HepG2 (cell line): Measurements from ENCODE around the gene MTFP1. TPM values are rescaled to one million over a fixed set of nuclear protein-coding genes. Genes with fewer than 3 reads are reported as not detected.

Experiments
- AGO1 ChIP-seq: fragments of 200-400 bp; formaldehyde crosslinking; IDR thresholded peaks from 2 replicates; pipeline ENCODE4 v1.6.1; 2017; ENCODE audit warnings: mild to moderate bottlenecking, low read depth, low read length, moderate library complexity; ENCODE audit not compliant: poor library complexity, severe bottlenecking
- ATM ChIP-seq: fragments of 450-650 bp; IDR thresholded peaks from 2 replicates; pipeline ENCODE4 v1.7.1; 2017; ENCODE audit warnings: mild to moderate bottlenecking, borderline replicate concordance
- DMAP1 ChIP-seq: IDR thresholded peaks from 2 replicates; pipeline ENCODE4 v1.6.1; 2016
- DNMT3B ChIP-seq: conservative IDR thresholded peaks from 2 replicates; pipeline ENCODE4 v1.6.1; 2016; ENCODE audit warnings: missing biosample characterization, control low read depth
- GABPA ChIP-seq, 2 experiments: IDR thresholded peaks; 2 replicates each; pipeline ENCODE4 v1.6.1; 2011 to 2016; ENCODE audit warnings: low read depth in 2 of 2, low read length in 1 of 2, missing biosample characterization in 1 of 2, missing genetic modification characterization in 1 of 2
- HMGXB3 ChIP-seq: sonication (generic); formaldehyde crosslinking; IDR thresholded peaks from 2 replicates; pipeline ENCODE4 v1.4.0; 2020; ENCODE audit warnings: missing genetic modification reagents, borderline replicate concordance
- MIER2 ChIP-seq: IDR thresholded peaks from 2 replicates; pipeline ENCODE4 v1.6.1; 2016; ENCODE audit warnings: missing biosample characterization, missing genetic modification reagents
- MTERF4 ChIP-seq: sonication (generic); formaldehyde crosslinking; IDR thresholded peaks from 2 replicates; pipeline ENCODE4 v1.8.0; 2023; ENCODE audit warnings: mild to moderate bottlenecking, missing genetic modification reagents
- PHF5A ChIP-seq: IDR thresholded peaks from one replicate; pipeline ENCODE4 v1.6.1; 2018; ENCODE audit warnings: low read depth, missing genetic modification reagents; ENCODE audit not compliant: unreplicated experiment
- RORA ChIP-seq: sonication (generic); formaldehyde crosslinking; IDR thresholded peaks from 2 replicates; pipeline ENCODE4 v1.5.0; 2020; ENCODE audit warnings: mild to moderate bottlenecking, missing genetic modification reagents, moderate library complexity
- SP5 ChIP-seq: IDR thresholded peaks from 2 replicates; pipeline ENCODE4 v1.6.1; 2016; ENCODE audit warnings: low read depth, borderline replicate concordance
- TCF7L2 ChIP-seq: IDR thresholded peaks from 2 replicates; pipeline ENCODE4 v1.6.1; 2011; ENCODE audit warnings: mild to moderate bottlenecking, low read depth, low read length, moderate library complexity
- TMF1 ChIP-seq: sonication (generic); formaldehyde crosslinking; IDR thresholded peaks from 2 replicates; pipeline ENCODE4 v1.8.1; 2022; ENCODE audit warnings: low read depth, missing genetic modification reagents
- ZBTB3 ChIP-seq: sonication (generic); formaldehyde crosslinking; IDR thresholded peaks from 2 replicates; pipeline ENCODE4 v1.4.0; 2020; ENCODE audit warnings: low read depth, mild to moderate bottlenecking, moderate library complexity, missing genetic modification reagents, borderline replicate concordance
- ZFX ChIP-seq: sonication (generic); formaldehyde crosslinking; IDR thresholded peaks from 2 replicates; pipeline ENCODE4 v1.4.0; 2020; ENCODE audit warnings: mild to moderate bottlenecking, low read depth, missing genetic modification reagents, moderate library complexity
- ZNF12 ChIP-seq: sonication (generic); formaldehyde crosslinking; IDR thresholded peaks from 2 replicates; pipeline ENCODE4 v1.5.0; 2020; ENCODE audit warnings: missing genetic modification reagents
- ZNF281 ChIP-seq: sonication (generic); formaldehyde crosslinking; IDR thresholded peaks from 2 replicates; pipeline ENCODE4 v1.4.0; 2020; ENCODE audit warnings: missing genetic modification reagents, borderline replicate concordance
- ZNF430 ChIP-seq: sonication (generic); formaldehyde crosslinking; IDR thresholded peaks from 2 replicates; pipeline ENCODE4 v1.9.0; 2021; ENCODE audit warnings: mild to moderate bottlenecking, missing genetic modification reagents
- ZNF558 ChIP-seq: sonication (generic); formaldehyde crosslinking; IDR thresholded peaks from 2 replicates; pipeline ENCODE4 v1.9.0; 2022; ENCODE audit warnings: mild to moderate bottlenecking, missing genetic modification reagents, borderline replicate concordance
- ZNF709 ChIP-seq: sonication (generic); formaldehyde crosslinking; IDR thresholded peaks from 2 replicates; pipeline ENCODE4 v1.5.0; 2020; ENCODE audit warnings: mild to moderate bottlenecking, missing genetic modification reagents
- polyA plus RNA-seq, 8 experiments: library from polyadenylated mRNA; depleted of rRNA in 3 of 8; stranded (reverse) in 7 of 8; unstranded in 1 of 8; fragments of >200 nt; fragmentation: Illumina TruSeq in 4 of 8; extraction: Trizol in 4 of 8; gene quantifications; 2 replicates each; pipeline versions ENCODE4 v1.2.1 to v1.2.3, GENCODE V29; 2011 to 2016; ENCODE audit warnings: low read depth in 4 of 8, missing spikeins in 1 of 8, mixed read lengths in 1 of 8; ENCODE audit not compliant: insufficient read depth in 1 of 8
- total RNA-seq, 5 experiments: library from RNA; depleted of rRNA; stranded (reverse); fragments of >200 nt; fragmentation: Illumina TruSeq; extraction: Trizol; gene quantifications; 2 replicates each; pipeline ENCODE4 v1.2.3, GENCODE V29; 2016; ENCODE audit warnings: low read depth in 1 of 5

The MTFP1 gene
- total and polyA plus RNA-seq, 2 of the 13 experiments (the other 11 are each of a cell fraction or from before 2014, with no cell fraction given), result 29.5 to 45.6 TPM

GRCh38 chr22:30423959-30424533, 1.5 kb upstream of the MTFP1 start (continued):
- no peak for TF ChIP-seq ZNF281 (CRISPR knock-in tag)
- peak; percentile 93 for TF ChIP-seq ZFX
- TF ChIP-seq PHF5A, result no peak
- peak; percentile 90 for TF ChIP-seq SP5 (CRISPR knock-in tag)
- TF ChIP-seq HMGXB3 (CRISPR knock-in tag), result peak; percentile 80; the same call in 1 of the 2 replicates
- no peak for TF ChIP-seq ATM
- TF ChIP-seq GABPA (IDR thresholded peaks at IDR 0.05; ENCODE audit: low read depth, low read length), result no peak
- peak; percentile 69 for TF ChIP-seq GABPA (CRISPR knock-in tag; IDR thresholded peaks at IDR 0.05; ENCODE audit: low read depth)
- peak; percentile 16; the same call in 1 of the 2 replicates for TF ChIP-seq ZNF430
- no peak for TF ChIP-seq ZNF558 (CRISPR knock-in tag)
- TF ChIP-seq TCF7L2, result no peak
- TF ChIP-seq ZBTB3, result peak; percentile 10; the same call in 1 of the 2 replicates
- no peak for TF ChIP-seq ZNF709 (CRISPR knock-in tag)
- TF ChIP-seq AGO1, result peak; percentile 99
- peak; percentile 79 for TF ChIP-seq DMAP1 (CRISPR knock-in tag)
- no peak for TF ChIP-seq RORA
- no peak for TF ChIP-seq MIER2 (CRISPR knock-in tag)
- TF ChIP-seq MTERF4 (CRISPR knock-in tag), result no peak
- TF ChIP-seq DNMT3B (CRISPR knock-in tag), result no peak
- TF ChIP-seq ZNF12 (CRISPR knock-in tag), result no peak; the same call in 1 of the 2 replicates
- no peak for TF ChIP-seq TMF1 (CRISPR knock-in tag)
